Heart right ventricle (tissue), 16 donors: ENCODE measurements around the gene TNFAIP2. TPM values are rescaled to one million over a fixed set of nuclear protein-coding genes. Genes with fewer than 3 reads are reported as not detected.
A peak's percentile ranks its signal among the peaks of the same experiment; 100 is the strongest.

ENCODE experiments used
- ATAC-seq, 8 donors: fragments of 200-7000 bp; cut with Tn5 transposase; one replicate each; pipeline ENCODE4 v1.9.1; 2020; ENCODE audit warnings: mild to moderate bottlenecking in 8 of 8, moderate library complexity in 8 of 8, moderate number of reproducible peaks in 1 of 8
- DNase-seq, 2 donors: peaks; one replicate each; pipeline ENCODE4 v3.0.0-alpha.2; 2020
- H3K27ac ChIP-seq, 10 donors: fragments of 200-600 bp; sonication (generic) in 2 of 10; one replicate each; pipeline versions ENCODE4 v1.5.0 to v1.8.0; 2020 to 2022; ENCODE audit warnings: mild to moderate bottlenecking in 3 of 10
- H3K27me3 ChIP-seq, 7 donors: fragments of 200-600 bp; one replicate each; pipeline ENCODE4 v1.8.0; 2021 to 2022; ENCODE audit warnings: mild to moderate bottlenecking in 2 of 7
- H3K36me3 ChIP-seq, 9 donors: fragments of 200-600 bp; sonication (generic) in 1 of 9; one replicate each; pipeline versions ENCODE4 v1.5.0 to v1.8.0; 2020 to 2022; ENCODE audit warnings: mild to moderate bottlenecking in 2 of 9
- H3K4me1 ChIP-seq, 9 donors: fragments of 200-600 bp; sonication (generic) in 1 of 9; one replicate each; pipeline versions ENCODE4 v1.5.0 to v1.8.0; 2020 to 2022; ENCODE audit warnings: mild to moderate bottlenecking in 4 of 9
- H3K4me3 ChIP-seq, 10 donors: fragments of 200-600 bp; sonication (generic) in 2 of 10; one replicate each; pipeline versions ENCODE4 v1.5.0 to v1.8.0; 2020 to 2022; ENCODE audit warnings: mild to moderate bottlenecking in 7 of 10, moderate library complexity in 2 of 10
- H3K9me3 ChIP-seq, 11 donors: fragments of 200-600 bp in 10 of 11; sonication (generic) in 2 of 11; one replicate each; pipeline versions ENCODE4 v1.5.0 to v1.8.0; 2013 to 2022; ENCODE audit warnings: mild to moderate bottlenecking in 2 of 11, control low read depth in 1 of 11, moderate library complexity in 1 of 11
- WGBS, 2 donors: extraction: QIAGEN DNeasy Blood & Tissue Kit; methylation state at CpG; one replicate each; pipeline ENCODE4 v1.1.7; 2013; ENCODE audit warnings: inconsistent platforms in 1 of 2; 5-methylcytosine and 5-hydroxymethylcytosine counted together
- intact Hi-C, 10 donors: fragments of 100-400 bp; cut with DNase I; formaldehyde crosslinking; loops; one replicate each; pipeline versions ENCODE4 v1.11.1 to v1.14.2; 2022
- polyA plus RNA-seq, 2 donors: library from polyadenylated mRNA; stranded (reverse); fragments of 200-250 nt; gene quantifications; one replicate each; pipeline ENCODE4 v1.2.3, GENCODE V29; 2013
- total RNA-seq, 10 donors: library from RNA; stranded (reverse); fragmentation: NEBNext Ultra II Directional in 3 of 10; extraction: Animal tissue kit (Norgen Biotek cat#: 25700) in 3 of 10; gene quantifications; one replicate each; pipeline versions ENCODE4 v1.2.1 to v1.2.4, GENCODE V29; 2021 to 2023
- TF ChIP-seq, protein P1 (sequence below), 9 donors: fragments of 200-600 bp; sonication (generic) in 2 of 9; IDR thresholded peaks; one replicate each; pipeline versions ENCODE4 v1.5.0 to v1.8.0; 2021 to 2022; ENCODE audit warnings: antibody characterized with exemption in 9 of 9, mild to moderate bottlenecking in 5 of 9, moderate library complexity in 1 of 9
- donor health status: Arrhythmogenic right ventricular cardiomyopathy.
- donor health status: ischemic (EF 13 %, LVEDD 7.1; RV severe dilation, severe dysfunction).
- donor health status: healthy with polysubstance abuse.
- donor health status: DM: no; HTN: yes; CAD: no.
- donor health status: DM: no; HTN: no; CAD: no.
- donor health status: ischemic (EF 25% LVEDD 6.9; RV normal size, moderate dysfunction).
- donor health status: ischemic (EF 25% LVEDD 5.7; RV mildly dilated, moderate dysfunction).
- donor health status: healthy.
- donor health status: DM: yes; HTN: yes; CAD: no.
- donor health status: Ischemic cardiomyopathy.
- donor health status: ischemic (EF 35%, LVEDD 5.7; RV mildly dilated, moderate dysfunction).
- donor health status: nonischemic (EF 11% LVEDD 7.7; RV severe dilation, severe dysfunction).
- donor health status: DM: yes; HTN: yes; CAD: no.
- donor health status: PGD.
- donor health status: ischemic (EF 29% LVEDD 5.4; RV normal size, mild dysfunction).
- donor health status: nonischemic (EF 23%, LVEDD 6.1; RV moderate dilation, normal function).

TNFAIP2 gene
- total and polyA plus RNA-seq, 12 donors: 21.8 to 138 (median 42.0) TPM

DNA sequence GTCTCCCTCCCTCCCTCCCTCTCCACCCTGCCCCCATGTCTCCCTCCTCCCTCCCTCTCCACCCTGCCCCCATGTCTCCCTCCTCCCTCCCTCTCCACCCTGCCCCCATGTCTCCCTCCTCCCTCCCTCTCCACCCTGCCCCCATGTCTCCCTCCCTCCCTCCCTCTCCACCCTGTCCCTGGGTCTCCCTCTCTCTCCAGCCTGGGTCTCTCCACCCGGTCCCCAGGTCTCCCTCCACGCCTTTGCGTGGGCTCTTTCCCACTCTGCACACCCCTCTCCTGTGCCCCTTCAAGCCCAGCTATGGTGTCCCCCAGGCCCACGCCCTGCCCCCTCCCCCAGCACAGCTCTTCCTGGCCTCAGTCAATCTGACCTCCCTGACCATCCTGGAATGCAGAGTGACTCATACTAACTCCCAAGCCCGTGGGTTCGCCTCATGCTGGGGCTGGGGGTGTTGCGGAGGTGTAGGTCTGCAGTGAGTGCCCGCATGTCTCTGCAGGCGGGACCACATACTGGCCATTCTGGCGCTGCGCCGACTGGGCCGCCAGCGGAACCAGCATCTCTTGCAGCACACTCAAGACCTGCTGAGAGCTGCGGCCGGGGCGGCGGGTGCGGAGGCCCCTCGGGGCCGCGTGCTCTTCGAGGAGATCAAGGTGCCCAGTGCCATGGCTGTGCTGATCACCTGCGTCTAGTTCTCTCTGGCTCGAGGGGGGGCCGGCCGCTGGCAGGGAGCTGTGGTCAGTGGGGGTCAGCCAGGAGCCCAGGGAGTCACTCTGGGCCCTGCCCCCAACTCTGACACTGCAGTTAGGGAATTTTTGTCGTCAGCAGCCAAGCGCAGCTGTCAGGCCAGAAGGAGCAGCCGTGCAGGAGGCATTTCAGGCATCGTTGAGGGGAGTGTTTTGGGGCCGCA, 13.5 kb upstream of the TNFAIP2 start:
- ATAC-seq (peak in 7 of 8 donors; percentile 41 to 77 (median 55)), DNase-seq (peak; percentile 38 to 53)
- Histone ChIP-seq H3K36me3 (no peaks in the 10 kb centered on the region), H3K27ac (peak overlapping the region in 6 of 10 donors; percentile 37 to 61 (median 46)), H3K9me3 (no peaks in the 10 kb centered on the region), H3K4me1 (peaks cover 3 to 65% (median 26%) of the 10 kb centered on the region in 9 donors), H3K4me3 (no peak overlapping the region), H3K27me3 (peaks cover 1 to 7% (median 1%) of the 10 kb centered on the region in 7 donors)
- WGBS, 2 donors: 46 to 51% methylated on average over 32 of the region's 32 CpGs
- TF ChIP-seq, protein P1, sequence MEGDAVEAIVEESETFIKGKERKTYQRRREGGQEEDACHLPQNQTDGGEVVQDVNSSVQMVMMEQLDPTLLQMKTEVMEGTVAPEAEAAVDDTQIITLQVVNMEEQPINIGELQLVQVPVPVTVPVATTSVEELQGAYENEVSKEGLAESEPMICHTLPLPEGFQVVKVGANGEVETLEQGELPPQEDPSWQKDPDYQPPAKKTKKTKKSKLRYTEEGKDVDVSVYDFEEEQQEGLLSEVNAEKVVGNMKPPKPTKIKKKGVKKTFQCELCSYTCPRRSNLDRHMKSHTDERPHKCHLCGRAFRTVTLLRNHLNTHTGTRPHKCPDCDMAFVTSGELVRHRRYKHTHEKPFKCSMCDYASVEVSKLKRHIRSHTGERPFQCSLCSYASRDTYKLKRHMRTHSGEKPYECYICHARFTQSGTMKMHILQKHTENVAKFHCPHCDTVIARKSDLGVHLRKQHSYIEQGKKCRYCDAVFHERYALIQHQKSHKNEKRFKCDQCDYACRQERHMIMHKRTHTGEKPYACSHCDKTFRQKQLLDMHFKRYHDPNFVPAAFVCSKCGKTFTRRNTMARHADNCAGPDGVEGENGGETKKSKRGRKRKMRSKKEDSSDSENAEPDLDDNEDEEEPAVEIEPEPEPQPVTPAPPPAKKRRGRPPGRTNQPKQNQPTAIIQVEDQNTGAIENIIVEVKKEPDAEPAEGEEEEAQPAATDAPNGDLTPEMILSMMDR (IDR thresholded peaks at IDR 0.05): no peak
- intact Hi-C loops: loop anchor here in 4 of 10 donors (5.0 to 10.0 kb wide), 4 partner anchors 33 to 183 kb away; no protein-coding TSS in a partner anchor

DNA sequence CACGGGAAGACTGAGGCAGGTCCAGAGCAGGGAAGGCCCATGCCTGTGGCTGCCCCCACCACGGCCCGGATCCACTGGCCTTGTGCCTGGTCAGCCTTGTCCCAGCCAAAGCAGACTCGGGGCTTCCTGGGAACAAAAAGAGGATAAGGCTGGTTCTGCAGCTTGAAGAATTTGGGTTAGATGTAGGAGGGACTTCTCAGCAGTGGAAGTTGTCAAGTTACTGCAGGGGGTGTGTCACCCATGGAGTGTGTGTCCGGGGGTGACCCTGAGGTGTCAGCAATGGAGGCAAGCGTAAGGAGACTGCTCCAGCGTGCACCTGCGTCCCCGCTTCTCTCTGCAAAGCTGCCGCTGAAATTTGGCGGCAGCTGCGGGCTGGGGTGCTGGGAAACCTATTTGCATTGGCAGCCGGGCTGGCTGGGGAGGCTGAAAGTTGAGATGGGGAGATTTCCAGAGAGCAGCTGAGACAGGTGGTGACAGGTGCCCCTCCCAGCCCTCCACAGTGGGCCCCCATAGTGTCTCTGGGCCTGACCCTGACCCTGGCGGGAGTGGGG, 12.5 kb upstream of the TNFAIP2 start:
- TF ChIP-seq, protein P1 (IDR thresholded peaks at IDR 0.05): no peak
- Histone ChIP-seq H3K27me3 (peaks cover 0 to 5% (median 0%) of the 10 kb centered on the region in 7 donors), H3K9me3 (no peaks in the 10 kb centered on the region), H3K27ac (peak overlapping the region in 5 of 10 donors; percentile 37 to 61 (median 46)), H3K36me3 (no peaks in the 10 kb centered on the region), H3K4me1 (peaks cover 3 to 66% (median 30%) of the 10 kb centered on the region in 9 donors), H3K4me3 (no peak overlapping the region)
- ATAC-seq (peak in 7 of 8 donors; percentile 11 to 47 (median 34)), DNase-seq (no peak)
- intact Hi-C loops: no loop called here
- WGBS, 2 donors: 59 to 62% methylated on average over 14 of the region's 14 CpGs

DNA sequence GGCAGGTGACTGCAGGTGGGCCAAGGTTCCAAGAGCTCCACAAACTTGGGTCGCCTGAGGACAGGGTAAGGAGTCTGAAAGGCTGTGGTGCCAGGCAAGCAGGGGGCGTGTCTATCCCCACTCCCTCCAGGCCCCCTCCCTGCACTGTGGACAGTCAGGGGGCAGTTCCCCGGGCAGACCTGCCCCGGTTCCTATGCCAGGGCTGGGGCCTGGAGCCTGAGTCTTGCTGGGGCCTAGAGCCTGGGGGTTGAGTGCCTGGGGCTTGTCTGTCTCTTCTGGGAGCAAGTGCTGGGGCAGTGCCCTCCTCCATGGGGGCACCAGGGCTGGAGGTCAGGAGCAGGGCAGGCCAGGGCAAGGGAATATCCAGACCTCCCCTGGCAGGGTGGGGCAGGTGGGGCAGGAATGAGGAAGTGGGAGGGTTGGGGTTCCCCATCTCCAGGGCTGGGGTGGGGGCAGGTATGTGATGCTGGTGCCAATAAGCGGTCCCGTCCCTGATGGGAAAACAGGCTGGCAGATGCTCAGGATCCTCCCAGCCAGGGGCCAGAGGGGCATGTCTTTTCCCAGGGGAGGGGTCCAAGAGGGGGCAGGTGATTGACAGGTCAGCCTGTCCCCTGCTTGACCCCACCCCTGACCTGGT, 11.9 kb upstream of the TNFAIP2 start:
- intact Hi-C loops: no loop called here
- Histone ChIP-seq H3K27me3 (peaks cover 0 to 5% (median 0%) of the 10 kb centered on the region in 7 donors), H3K4me1 (peaks cover 3 to 70% (median 30%) of the 10 kb centered on the region in 9 donors), H3K27ac (peak overlapping the region in 2 of 10 donors; percentile 46 to 61), H3K36me3 (no peaks in the 10 kb centered on the region), H3K9me3 (no peaks in the 10 kb centered on the region), H3K4me3 (no peak overlapping the region)
- DNase-seq: no peak
- TF ChIP-seq, protein P1 (IDR thresholded peaks at IDR 0.05): no peak
- WGBS, 2 donors: 84% methylated on average over 6 of the region's 6 CpGs
- ATAC-seq: no peak
